Measurements from ENCODE around the gene KITLG.

The KITLG gene

DNA sequence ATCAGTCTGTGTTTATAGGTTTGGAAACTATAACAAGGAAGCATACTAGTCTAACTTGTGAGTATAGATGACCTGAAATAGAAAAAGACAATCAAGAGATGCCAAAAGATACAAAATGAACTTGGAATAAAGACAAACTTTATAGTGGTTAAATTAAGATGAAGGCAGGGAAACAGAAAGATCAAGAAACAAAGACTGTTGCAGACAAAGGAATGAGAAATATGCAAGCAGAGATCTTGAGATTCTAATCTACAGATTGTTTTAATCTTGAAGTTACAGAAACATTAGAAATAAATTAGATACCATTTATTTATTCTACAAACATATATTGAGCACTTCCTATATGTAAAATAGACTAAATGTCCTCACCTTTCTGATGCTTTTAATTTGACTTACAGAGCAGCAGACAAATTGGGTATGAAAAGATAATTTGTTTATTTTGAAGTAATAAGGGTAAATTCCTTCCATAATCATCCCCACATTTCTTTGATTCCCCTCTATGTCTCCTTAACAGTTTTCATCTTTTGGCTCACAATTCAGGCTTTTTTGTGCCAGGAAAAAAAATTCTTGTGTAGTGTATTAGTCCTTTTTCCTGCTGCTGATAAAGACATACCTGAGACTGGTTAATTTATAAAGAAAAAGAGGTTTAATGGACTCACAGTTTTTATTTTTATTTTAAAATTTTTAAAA is 134.4 kb downstream of the KITLG start:
- Histone ChIP-seq H3K9me3 (ENCODE audit: low read length) (no peaks in the 10 kb centered on the region), H3K4me3 (ENCODE audit: low read length) (no peak overlapping the region), H3K4me1 (ENCODE audit: insufficient read depth, low read length) (peaks cover 8% of the 10 kb centered on the region), H2AFZ (ENCODE audit: low read depth, low read length) (peak overlapping the region; percentile 46), H3K27me3 (ENCODE audit: insufficient read depth, low read length) (no peaks in the 10 kb centered on the region), H3K36me3 (ENCODE audit: insufficient read depth, low read length) (no peaks in the 10 kb centered on the region)

GRCh38 chr12:88444481-88444880 is 135.8 kb downstream of the KITLG start:
- Histone ChIP-seq H2AFZ (ENCODE audit: low read depth, low read length) (no peak overlapping the region), H3K36me3 (ENCODE audit: insufficient read depth, low read length) (no peaks in the 10 kb centered on the region), H3K4me3 (ENCODE audit: low read length) (no peak overlapping the region), H3K9me3 (ENCODE audit: low read length) (no peaks in the 10 kb centered on the region), H3K27me3 (ENCODE audit: insufficient read depth, low read length) (no peaks in the 10 kb centered on the region), H3K4me1 (ENCODE audit: insufficient read depth, low read length) (peaks cover 8% of the 10 kb centered on the region)

All from neuron (in vitro differentiated cells).